Mesendoderm (in vitro differentiated cells): ENCODE measurements around the gene ZNF616.

Experiments used
- DNase-seq: peaks from one replicate; pipeline ENCODE4 v3.0.0; 2013
- H2AK5ac ChIP-seq: 2 replicates; pipeline ENCODE4 v1.6.1; 2013; ENCODE audit warnings: low read length, inconsistent platforms
- H2BK120ac ChIP-seq: 2 replicates; pipeline ENCODE4 v1.6.1; 2013; ENCODE audit warnings: low read depth, mild to moderate bottlenecking, low read length, moderate library complexity, mixed read lengths
- H2BK15ac ChIP-seq: replicated peaks from 2 replicates; pipeline ENCODE4 v1.6.1; 2013; ENCODE audit warnings: low read depth, mild to moderate bottlenecking, moderate library complexity
- H2BK5ac ChIP-seq: 2 replicates; pipeline ENCODE4 v1.6.1; 2013; ENCODE audit warnings: low read length, inconsistent platforms
- H3K18ac ChIP-seq: 2 replicates; pipeline ENCODE4 v1.6.1; 2013; ENCODE audit warnings: mild to moderate bottlenecking, low read length, mixed read lengths
- H3K23ac ChIP-seq: one replicate; pipeline ENCODE4 v1.6.1; 2013; ENCODE audit warnings: low read length
- H3K27ac ChIP-seq: 2 replicates; pipeline ENCODE4 v1.5.1; 2013; ENCODE audit warnings: low read depth, mild to moderate bottlenecking, inconsistent platforms, low read length, moderate library complexity
- H3K27me3 ChIP-seq: 2 replicates; pipeline ENCODE4 v1.6.1; 2013; ENCODE audit warnings: low read length, control low read depth, mild to moderate bottlenecking, inconsistent platforms; ENCODE audit not compliant: insufficient read depth, poor library complexity
- H3K36me3 ChIP-seq: 2 replicates; pipeline ENCODE4 v1.6.1; 2013; ENCODE audit warnings: low read length, inconsistent platforms; ENCODE audit not compliant: control insufficient read depth, insufficient read depth
- H3K4ac ChIP-seq: one replicate; pipeline ENCODE4 v1.6.1; 2013; ENCODE audit warnings: low read depth, mild to moderate bottlenecking, low read length, moderate library complexity
- H3K4me1 ChIP-seq: 2 replicates; pipeline ENCODE4 v1.6.1; 2013; ENCODE audit warnings: low read depth, low read length, inconsistent platforms; ENCODE audit not compliant: control insufficient read depth
- H3K4me2 ChIP-seq: 2 replicates; pipeline ENCODE4 v1.6.1; 2013; ENCODE audit warnings: low read length
- H3K4me3 ChIP-seq: 2 replicates; pipeline ENCODE4 v1.5.1; 2013; ENCODE audit warnings: mild to moderate bottlenecking, low read length
- H3K56ac ChIP-seq: one replicate; pipeline ENCODE4 v1.6.1; 2013; ENCODE audit warnings: low read length
- H3K79me1 ChIP-seq: 2 replicates; pipeline ENCODE4 v1.6.1; 2013; ENCODE audit warnings: low read length, inconsistent platforms
- H3K79me2 ChIP-seq: 2 replicates; pipeline ENCODE4 v1.6.1; 2013; ENCODE audit warnings: mild to moderate bottlenecking, low read length; ENCODE audit not compliant: control insufficient read depth, insufficient read depth
- H3K9ac ChIP-seq: 2 replicates; pipeline ENCODE4 v1.6.1; 2013; ENCODE audit warnings: low read length, inconsistent platforms
- H4K5ac ChIP-seq: one replicate; pipeline ENCODE4 v1.6.1; 2013; ENCODE audit warnings: low read length
- H4K8ac ChIP-seq: one replicate; pipeline ENCODE4 v1.6.1; 2013; ENCODE audit warnings: low read depth, mild to moderate bottlenecking, control low read depth, low read length, moderate library complexity
- WGBS: extraction: QIAGEN DNeasy Blood & Tissue Kit; methylation state at CpG from one replicate; pipeline ENCODE4 v1.1.7; 2013; ENCODE audit warnings: low lambda C conversion rate, missing lambda C conversion rate; ENCODE audit not compliant: insufficient coverage; ENCODE audit errors: extremely low coverage; 5-methylcytosine and 5-hydroxymethylcytosine counted together

The ZNF616 gene

GRCh38 chr19:52142001-52142595 is 2.4 kb upstream of the ZNF616 start:
- Histone ChIP-seq H3K27me3 (no peaks in the 10 kb centered on the region), H3K79me2 (peaks cover 6% of the 10 kb centered on the region), H3K4me2 (no peak overlapping the region), H3K79me1 (peaks cover 2% of the 10 kb centered on the region), H4K5ac (no peak overlapping the region), H3K23ac (no peak overlapping the region), H3K36me3 (no peaks in the 10 kb centered on the region), H2BK15ac (no peak overlapping the region), H3K56ac (no peak overlapping the region), H3K4me3 (no peak overlapping the region), H3K18ac (no peak overlapping the region), H3K27ac (no peak overlapping the region), H4K8ac (no peak overlapping the region), H3K4me1 (peaks cover 2% of the 10 kb centered on the region), H3K4ac (no peak overlapping the region), H3K9ac (no peak overlapping the region), H2BK120ac (no peak overlapping the region), H2BK5ac (no peak overlapping the region), H2AK5ac (no peak overlapping the region)
- no peak for DNase-seq
- no CpG with 5 or more reads among the region's 3 CpGs for WGBS

- no peak for DNase-seq
- no peak overlapping the region for H2BK15ac ChIP-seq
- H3K23ac ChIP-seq = no peak overlapping the region
- H2BK5ac ChIP-seq = no peak overlapping the region
- no peak overlapping the region for H2AK5ac ChIP-seq
- no peak overlapping the region for H3K27ac ChIP-seq
- no peak overlapping the region for H3K9ac ChIP-seq
- peaks cover 6% of the 10 kb centered on the region for H3K79me1 ChIP-seq
- no peak overlapping the region for H3K18ac ChIP-seq
- no peak overlapping the region for H4K5ac ChIP-seq
- H3K4me3 ChIP-seq = no peak overlapping the region
- peaks cover 12% of the 10 kb centered on the region for H3K79me2 ChIP-seq
- no CpG with 5 or more reads among the region's 2 CpGs for WGBS
- H2BK120ac ChIP-seq = no peak overlapping the region
- no peaks in the 10 kb centered on the region for H3K36me3 ChIP-seq
- H4K8ac ChIP-seq = no peak overlapping the region
- no peak overlapping the region for H3K4me2 ChIP-seq
- H3K56ac ChIP-seq = no peak overlapping the region
- H3K4me1 ChIP-seq = peaks cover 2% of the 10 kb centered on the region
- H3K27me3 ChIP-seq = no peaks in the 10 kb centered on the region
- H3K4ac ChIP-seq = no peak overlapping the region
Measured at GRCh38 chr19:52141203-52141602, 1.5 kb upstream of the ZNF616 start.

GRCh38 chr19:52140032-52140710 is 433 bp upstream of the ZNF616 start:
- H3K4me2 ChIP-seq = no peak overlapping the region
- no peak overlapping the region for H3K18ac ChIP-seq
- no peaks in the 10 kb centered on the region for H3K27me3 ChIP-seq
- DNase-seq = no peak
- H3K23ac ChIP-seq = no peak overlapping the region
- H4K5ac ChIP-seq = no peak overlapping the region
- H3K27ac ChIP-seq = no peak overlapping the region
- no peak overlapping the region for H2BK5ac ChIP-seq
- H3K79me2 ChIP-seq = peaks cover 18% of the 10 kb centered on the region
- H3K4ac ChIP-seq = no peak overlapping the region
- WGBS = no CpG with 5 or more reads among the region's 22 CpGs
- peaks cover 7% of the 10 kb centered on the region for H3K79me1 ChIP-seq
- H3K4me1 ChIP-seq = peaks cover 2% of the 10 kb centered on the region
- no peaks in the 10 kb centered on the region for H3K36me3 ChIP-seq
- no peak overlapping the region for H3K4me3 ChIP-seq
- H3K9ac ChIP-seq = no peak overlapping the region
- no peak overlapping the region for H2BK15ac ChIP-seq
- no peak overlapping the region for H2BK120ac ChIP-seq
- no peak overlapping the region for H4K8ac ChIP-seq
- H2AK5ac ChIP-seq = no peak overlapping the region
- H3K56ac ChIP-seq = peak overlapping the region; percentile 25

- Histone ChIP-seq H2BK120ac (no peak overlapping the region), H4K8ac (no peak overlapping the region), H3K56ac (peak overlapping the region; percentile 98), H3K4ac (no peak overlapping the region), H2BK15ac (no peak overlapping the region), H3K4me1 (peaks cover 2% of the 10 kb centered on the region), H3K4me2 (peak overlapping the region; percentile 97), H2BK5ac (peak overlapping the region; percentile 55), H3K79me1 (peaks cover 8% of the 10 kb centered on the region), H4K5ac (no peak overlapping the region), H3K4me3 (peak overlapping the region; percentile 94), H3K23ac (no peak overlapping the region), H3K18ac (no peak overlapping the region), H2AK5ac (no peak overlapping the region), H3K79me2 (peaks cover 26% of the 10 kb centered on the region), H3K36me3 (no peaks in the 10 kb centered on the region), H3K27ac (no peak overlapping the region), H3K27me3 (no peaks in the 10 kb centered on the region), H3K9ac (peak overlapping the region; percentile 100)
- no peak for DNase-seq
- WGBS = no CpG with 5 or more reads among the region's 7 CpGs
Measured at GRCh38 chr19:52138983-52139251, 821 bp downstream of the ZNF616 start.

- H3K23ac ChIP-seq = no peak overlapping the region
- H3K56ac ChIP-seq = peak overlapping the region; percentile 98
- H3K27ac ChIP-seq = no peak overlapping the region
- no peak overlapping the region for H4K8ac ChIP-seq
- H3K9ac ChIP-seq = peak overlapping the region; percentile 100
- DNase-seq = peak; percentile 86
- no peaks in the 10 kb centered on the region for H3K36me3 ChIP-seq
- peak overlapping the region; percentile 22 for H3K18ac ChIP-seq
- no CpG with 5 or more reads among the region's 14 CpGs for WGBS
- H4K5ac ChIP-seq = no peak overlapping the region
- peak overlapping the region; percentile 55 for H2BK5ac ChIP-seq
- H3K79me1 ChIP-seq = peaks cover 9% of the 10 kb centered on the region
- H3K4me3 ChIP-seq = peak overlapping the region; percentile 94
- H2BK120ac ChIP-seq = no peak overlapping the region
- peaks cover 2% of the 10 kb centered on the region for H3K4me1 ChIP-seq
- no peak overlapping the region for H3K4ac ChIP-seq
- no peaks in the 10 kb centered on the region for H3K27me3 ChIP-seq
- peaks cover 26% of the 10 kb centered on the region for H3K79me2 ChIP-seq
- no peak overlapping the region for H2AK5ac ChIP-seq
- H3K4me2 ChIP-seq = peak overlapping the region; percentile 97
- H2BK15ac ChIP-seq = no peak overlapping the region
Measured at GRCh38 chr19:52138278-52138982, 1.3 kb downstream of the ZNF616 start.
